GM19025 (cell line): ENCODE results near the gene CRACR2A.

Experiments
- ATAC-seq: cut with Tn5 transposase; IDR thresholded peaks from one replicate; pipeline ENCODE4 v1.9.1; 2021; ENCODE audit warnings: mild to moderate bottlenecking, low read depth, moderate library complexity; ENCODE audit not compliant: unreplicated experiment

Gene CRACR2A

DNA sequence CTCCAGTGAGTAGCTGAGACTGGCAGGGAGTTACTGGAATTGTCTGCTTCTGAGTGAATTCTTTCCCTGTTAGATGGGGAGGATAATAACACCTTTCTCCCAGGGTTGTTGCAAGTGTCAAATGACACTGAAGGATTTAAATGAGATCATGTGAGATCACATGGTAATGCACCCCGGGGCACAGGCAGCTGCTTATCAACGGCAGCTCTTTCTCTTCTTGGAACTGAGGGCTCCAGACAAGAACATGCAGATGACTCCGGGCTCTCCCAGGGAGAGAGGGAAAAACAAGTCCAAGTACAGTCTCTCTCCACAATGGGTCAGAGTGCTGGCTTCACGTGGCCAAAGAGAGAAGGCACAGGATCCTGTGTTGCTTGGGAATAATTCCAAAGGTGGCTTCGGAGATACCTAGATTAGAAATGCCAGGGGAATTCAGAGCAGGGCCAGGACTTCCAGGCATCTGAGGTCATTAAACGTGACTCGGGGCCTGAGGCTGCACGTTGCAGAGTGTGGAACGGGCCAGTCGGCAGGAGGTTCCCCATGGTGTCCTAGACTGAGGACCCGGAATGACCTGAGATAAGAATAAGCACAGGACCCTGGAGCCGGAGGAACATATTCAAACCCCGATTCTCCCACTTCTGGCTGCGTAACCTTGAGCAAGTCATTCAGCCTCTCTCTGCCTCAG is 152.7 kb downstream of the CRACR2A start:
- no peak for ATAC-seq

DNA sequence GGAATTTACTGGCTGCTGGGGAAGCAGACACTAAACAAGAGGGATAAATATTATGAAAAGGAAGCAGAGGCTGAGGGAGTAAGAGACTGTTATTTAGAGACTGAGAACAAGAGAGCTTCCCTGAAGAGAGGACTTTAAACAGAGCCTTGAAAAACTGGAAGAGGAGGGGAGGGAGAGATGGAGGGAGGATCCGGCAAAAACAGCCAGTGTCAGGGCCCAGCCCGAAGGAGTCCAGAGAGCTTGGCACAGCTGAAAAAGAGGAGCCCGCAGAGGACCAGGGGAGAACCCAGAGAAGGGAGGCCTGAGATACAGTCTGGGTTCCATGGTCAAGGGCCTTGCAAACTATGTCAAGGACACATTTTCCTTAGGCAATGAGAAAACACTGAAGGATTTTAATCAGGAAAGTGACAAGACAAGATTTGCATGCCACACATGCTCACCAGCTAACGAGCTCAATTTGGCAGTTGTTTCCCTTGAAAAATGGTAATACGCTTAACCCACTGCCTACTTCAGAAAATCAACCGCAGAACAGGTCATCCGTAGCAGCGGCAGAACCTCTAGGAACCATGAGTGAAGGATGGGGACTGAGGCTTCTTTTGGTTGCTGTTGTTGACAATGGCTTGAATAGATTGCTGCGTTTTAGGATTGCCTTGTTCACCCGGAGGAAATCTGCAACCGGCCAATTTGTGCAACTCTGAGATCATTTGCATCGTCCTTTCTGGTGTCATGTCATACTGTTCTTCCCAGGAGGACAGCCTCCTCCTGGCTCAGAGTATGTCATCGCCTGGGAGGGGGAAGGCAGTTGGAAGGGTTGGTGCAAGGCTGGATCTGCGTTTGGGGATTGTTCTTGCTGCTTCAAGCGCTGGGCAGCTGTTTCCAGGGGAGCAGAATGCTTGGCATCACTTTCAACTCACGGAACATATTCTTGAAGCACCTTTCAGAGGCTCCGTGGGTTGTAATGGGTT is 153.7 kb downstream of the CRACR2A start:
- no peak for ATAC-seq

DNA sequence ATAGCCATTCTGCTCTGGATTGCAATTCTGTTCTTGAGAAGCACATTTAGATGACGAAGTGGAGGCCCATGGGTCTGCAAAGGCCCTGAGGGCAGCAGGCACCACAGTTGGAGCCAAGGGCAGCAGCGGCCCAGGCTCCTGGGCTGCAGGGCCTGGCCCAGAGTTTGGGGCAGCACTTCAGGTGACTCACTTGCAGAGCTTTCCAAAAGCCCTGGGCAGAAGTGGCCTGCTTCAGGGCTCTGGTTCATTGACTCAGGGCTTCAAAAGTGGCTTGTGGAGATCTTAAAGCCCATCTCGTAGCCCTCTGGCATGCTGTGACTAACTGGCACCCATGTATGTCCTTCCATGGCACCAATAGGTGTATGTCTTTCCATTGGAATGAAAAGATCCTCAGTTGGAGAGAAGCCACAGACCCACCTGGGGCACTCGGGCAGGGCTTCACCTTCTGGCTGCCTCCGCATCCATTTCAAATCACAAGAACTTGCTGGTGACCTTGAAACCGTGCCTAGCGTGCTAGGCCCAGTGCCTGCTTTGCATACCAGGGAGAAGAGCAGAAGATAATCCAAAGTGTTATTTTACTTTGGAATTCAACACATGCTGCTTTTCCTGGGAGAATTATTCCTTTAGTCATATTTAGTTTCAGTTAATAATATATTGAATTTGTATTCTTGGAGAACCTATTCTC is 155.2 kb downstream of the CRACR2A start:
- no peak for ATAC-seq

DNA sequence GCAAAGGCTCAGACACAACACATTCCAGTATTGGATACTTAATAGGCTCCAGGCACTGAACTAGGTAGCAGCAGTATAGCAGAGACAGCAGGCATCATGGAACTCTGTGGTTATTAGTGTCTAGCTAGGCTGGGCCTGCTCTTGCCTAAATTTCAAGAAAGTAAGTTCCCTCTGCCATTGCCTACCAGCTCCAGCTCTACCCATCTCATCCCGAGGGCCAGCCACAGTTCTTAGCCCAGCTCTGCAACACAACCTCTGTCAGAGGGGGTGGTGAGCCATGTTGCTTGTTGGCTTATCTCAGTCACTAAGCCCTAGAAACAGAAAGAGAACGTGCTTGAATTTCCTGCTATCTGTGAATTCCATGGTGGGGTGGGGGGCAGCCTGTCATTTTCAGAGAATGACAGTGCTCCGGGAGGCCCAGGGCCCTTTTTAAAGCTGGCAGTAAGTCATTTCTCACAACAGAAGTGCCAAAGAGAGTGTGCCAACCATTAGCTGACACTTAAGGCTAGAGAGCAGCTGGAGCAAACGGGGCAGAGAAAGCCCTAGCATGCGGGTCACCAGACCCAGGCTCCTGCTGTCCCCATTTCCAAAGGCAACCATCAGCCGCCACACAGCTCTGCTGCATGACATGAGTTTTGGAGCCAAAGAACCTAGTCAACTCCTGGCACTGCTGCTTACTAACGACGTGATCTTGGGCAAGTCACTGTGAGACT is 156.1 kb downstream of the CRACR2A start:
- no peak for ATAC-seq

DNA sequence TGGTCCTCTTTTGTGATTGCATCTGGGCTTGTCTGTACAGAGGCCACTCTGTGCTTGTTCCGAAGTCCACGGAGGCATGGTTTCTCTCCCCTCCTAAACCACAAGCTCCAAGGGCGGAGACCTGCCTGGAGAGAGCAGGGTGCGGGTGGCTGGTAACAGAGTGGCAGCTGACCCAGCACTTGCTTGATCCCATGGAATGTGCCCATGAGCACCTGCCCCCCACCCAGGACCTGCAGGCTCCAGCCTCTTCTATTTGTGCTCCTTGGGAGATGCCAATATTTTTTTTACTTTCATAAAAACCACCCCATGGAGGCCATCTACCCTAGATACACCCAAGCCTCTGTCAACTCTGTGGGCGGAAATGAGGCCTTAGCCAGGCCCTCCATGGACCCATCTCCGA is 157.2 kb downstream of the CRACR2A start:
- no peak for ATAC-seq

DNA sequence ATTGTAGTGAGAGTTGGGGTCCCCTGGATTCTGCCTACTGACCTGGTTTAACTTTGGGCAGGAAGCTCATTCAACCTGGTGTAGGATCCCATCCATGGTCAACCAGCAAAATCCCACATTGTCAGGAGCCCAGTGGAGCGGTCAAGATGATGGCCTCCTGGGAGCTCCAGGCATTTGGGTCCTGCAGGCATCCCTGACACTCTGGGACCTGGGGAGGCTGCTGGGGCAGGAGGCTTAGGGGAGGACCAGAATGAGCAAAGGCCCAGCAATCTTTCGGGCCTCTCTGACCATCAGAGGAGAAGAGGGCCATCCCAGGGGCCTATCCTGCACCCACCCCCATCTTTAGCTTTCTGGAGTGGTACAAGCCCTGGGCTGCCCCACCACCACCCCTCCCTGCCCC is 157.9 kb downstream of the CRACR2A start:
- no peak for ATAC-seq

DNA sequence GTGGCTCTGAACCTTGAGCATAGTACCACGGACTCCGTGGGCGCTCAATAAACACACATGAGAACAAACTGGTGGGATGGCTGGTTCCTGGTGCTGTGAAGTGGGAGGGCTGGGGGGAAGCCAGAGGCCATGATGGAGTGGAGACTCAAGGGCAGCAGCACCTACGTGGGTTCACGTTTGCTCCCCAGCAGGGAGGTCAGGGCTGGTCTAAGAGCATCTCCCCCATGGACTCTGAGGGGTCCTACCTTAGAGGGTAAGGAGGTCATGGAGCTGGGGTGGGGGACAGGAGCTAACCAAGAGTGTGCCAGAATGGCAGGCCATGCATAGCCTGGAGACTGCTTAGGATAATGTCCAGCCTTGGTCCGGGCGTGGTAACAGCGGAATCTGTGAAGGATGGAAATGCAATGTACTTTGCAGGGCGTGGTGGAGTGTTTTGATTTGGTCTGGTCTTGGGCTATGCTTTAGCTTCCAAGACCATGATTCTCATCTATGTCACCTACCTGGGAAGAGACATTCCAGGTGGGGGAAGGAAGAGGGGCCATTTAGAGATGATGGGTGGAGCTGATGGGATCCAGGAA is 158.9 kb downstream of the CRACR2A start:
- no peak for ATAC-seq

DNA sequence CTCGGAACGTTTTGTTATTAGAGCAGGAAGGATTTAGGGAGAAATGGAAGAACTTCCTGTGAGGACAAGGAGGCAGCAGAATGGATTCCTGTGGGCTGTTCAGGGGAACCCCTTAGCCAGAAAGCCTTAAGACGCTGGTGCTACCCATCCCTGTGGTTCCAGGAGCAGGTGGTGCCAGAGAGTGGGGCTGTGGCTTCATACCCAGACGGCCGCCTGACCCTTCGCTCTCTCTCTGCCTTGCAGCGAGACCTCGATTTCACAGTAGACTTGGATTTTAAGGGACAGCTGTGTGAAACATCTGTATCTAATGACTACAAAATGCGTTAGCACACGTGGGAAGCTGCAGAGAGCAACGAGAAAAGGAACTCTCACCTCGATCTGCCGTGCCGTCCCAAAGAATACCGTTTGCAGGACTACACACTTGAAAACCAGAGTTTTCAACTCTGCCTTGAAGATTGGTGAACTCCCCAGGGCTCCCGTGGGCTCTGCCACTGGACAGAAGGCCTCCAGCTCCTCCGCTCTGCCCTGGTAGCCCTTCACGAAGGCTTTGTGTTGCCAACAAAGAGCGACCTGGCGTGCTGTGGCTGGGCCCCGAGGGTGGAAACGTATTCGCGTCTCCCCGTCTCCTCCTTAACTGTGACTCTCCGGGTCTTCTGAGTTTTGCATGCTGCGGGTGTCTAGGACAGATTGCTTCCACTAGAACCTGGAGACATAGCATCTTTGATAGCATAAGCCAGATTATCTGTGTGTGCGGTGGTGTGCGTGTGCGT is 159.9 kb downstream of the CRACR2A start:
- no peak for ATAC-seq

DNA sequence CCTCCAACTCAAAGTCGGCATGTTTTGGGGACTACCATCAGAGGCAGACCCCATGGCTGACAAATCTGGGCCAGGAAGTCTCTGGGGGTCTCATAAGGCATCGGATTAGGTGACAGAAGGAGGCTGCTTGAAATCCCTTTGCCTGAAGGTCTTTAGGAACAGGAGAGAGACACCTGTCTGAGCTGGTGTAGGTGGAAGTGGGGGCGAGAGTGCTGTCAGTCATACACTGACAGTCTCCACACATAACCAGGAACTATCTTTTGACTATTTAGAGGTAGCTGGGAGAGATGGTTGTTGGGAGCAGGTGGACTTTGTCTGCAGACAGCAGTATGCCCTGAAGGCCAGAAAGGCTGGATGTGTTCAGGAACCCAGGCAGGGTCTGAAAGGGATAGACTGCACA is 163.2 kb downstream of the CRACR2A start:
- ATAC-seq, result no peak

DNA sequence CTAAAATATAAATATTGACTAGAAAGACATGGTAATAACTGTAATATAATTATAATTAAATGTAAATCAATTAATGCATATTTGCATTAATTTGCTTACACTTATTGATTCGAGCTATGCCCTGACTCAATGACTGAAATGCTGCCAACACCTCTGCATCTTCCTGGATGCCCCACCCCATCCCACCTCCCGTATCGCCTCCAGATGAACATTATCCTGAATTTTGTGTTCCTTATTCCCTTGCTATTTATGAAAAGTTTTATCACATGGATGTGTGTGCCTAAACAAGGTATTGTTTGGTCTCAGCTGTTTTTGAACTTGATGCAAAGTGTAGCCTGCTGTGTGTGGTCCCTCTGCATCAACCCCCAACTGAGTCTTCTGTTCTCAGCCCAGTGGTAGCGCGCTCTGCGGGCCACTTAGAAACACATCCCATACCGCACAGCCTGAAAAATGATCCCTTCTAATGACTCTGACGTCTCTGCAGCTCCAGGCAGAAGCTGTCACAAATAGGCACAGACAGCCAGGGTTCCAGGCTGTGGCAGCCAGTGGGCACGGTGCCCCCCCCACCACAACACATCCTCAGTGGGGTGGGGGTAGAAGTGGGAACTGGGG is 165.4 kb downstream of the CRACR2A start:
- ATAC-seq, result no peak

DNA sequence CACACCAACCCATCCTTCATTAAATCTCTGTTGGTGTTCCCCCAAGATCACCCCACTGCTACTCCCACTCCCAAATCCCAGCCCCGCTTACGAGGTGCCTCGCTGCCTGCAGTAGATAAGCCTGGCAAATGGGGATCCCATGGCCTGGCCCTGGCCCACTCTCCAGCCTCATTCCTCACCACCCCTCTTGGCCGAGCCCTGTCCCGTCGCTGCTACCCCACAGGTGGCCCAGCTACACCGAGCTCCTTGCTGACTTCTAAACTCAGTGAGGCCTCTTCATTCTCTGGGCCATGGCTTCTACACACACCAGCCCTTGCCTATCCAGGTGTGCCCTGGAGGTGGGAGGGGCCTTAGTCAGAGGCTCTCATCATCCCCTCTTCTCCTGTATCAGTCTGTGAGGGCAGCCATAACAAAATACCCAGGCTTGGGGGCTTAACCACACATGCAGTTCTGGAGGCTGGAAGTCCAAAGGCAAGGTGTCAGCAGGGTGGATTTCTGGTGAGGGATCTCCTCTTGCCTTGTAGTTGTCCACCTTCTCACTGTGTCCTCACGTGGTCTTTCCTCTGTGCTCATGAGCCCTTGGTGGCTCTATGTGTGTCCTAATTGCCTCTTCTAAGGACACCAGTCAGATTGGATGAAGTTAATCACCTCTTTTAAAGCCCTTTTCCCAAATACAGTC is 169.1 kb downstream of the CRACR2A start:
- no peak for ATAC-seq

DNA sequence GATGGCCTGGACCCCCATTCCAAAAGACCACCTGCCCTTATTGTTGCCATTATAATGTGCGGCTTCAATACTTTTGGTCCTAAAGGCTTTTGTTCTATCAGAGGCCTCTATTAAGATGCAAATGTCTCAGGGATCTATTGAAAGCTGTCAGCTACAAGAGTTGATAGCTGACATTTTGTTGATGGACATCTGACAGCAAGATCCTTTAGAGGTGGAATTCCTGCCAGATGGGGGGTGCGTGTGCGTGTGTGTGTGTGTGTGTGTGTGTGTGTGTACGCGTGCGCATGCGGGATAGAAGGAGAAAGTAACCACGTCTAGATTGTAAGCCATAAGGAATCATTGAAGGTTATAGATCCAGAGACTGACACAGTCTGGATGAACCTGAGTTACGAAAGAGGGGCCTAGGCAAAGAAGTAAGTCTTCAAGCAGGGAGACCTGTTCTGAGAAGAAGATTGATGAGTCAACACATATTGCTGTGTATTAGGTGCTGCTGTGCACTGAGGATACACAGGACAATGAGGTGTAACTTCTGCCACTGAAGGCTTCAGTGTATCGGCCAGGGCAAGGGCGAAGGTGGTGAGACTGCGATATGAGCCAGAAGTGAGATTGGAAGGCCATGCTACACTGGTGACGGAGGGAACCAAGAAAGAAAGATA is 172.7 kb downstream of the CRACR2A start:
- ATAC-seq, result no peak

DNA sequence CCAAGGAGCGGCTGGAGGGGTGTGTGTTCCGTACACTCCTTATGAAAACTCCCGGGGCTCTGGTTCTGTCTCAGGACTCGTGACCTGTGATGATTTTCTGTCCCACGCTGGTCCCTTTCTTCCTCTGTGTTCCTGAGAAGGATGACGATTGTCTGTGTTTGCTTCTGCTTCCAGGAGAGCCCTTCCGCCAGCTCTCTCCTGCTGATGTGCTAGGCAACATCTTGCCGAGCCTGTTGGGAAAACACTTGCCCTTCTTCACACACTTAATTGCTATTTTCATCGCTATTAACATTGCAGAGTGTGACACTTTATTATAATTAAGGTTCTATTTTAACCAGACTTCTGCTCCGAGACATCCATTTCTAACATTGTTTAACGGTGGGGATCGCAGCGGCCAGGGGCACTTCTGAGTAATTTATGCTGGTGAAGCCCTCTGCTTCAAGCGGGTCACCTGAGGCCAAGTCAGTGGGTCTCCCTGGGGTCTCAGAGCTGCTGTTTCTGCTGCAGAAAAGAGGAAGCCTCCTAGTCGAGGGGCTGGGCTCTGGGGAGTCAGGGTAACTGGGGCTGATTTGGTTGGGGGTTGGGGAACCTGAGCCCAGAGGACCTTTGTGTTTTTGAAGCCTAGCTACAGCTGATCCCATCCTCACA is 173.3 kb downstream of the CRACR2A start:
- ATAC-seq, result no peak

DNA sequence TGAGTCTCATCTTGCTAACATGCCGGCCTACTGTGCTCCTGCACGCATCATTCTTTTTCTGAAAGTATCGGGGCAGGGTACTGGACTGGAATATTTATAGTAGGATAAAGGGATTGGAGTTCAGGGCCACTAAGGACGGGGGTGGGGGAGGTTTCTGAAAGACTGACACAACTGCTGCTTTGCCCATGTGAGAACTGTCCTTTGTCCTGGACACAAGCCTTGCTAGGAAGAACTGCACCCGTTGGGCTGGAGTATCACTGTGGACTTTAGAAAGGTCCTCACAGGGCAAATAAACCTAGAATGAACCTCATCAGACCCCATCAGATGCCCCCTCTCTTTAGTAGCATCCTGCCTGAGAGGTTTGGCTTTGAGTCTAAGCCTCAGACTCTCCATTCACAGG is 174.4 kb downstream of the CRACR2A start:
- ATAC-seq, result no peak

DNA sequence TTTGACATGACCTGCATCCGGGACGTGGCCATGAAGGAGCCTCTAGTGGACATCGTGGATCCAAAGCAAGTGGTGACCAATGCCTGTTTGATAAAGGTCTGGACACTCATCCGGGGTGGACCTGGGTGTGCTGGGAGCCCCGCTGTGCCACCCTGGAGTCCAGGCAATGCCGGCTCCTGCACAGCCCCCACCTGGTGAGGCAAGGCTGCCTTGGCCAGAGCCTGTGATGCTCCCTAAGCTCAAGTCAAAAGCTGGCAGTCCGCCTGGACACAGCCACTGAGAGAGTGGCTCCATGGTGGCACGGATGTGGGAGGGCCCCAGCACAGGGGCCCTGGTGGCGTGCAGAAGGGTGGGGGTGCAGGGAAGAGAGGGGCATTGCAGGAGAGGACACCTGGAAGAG is 176.0 kb downstream of the CRACR2A start:
- ATAC-seq, result no peak

DNA sequence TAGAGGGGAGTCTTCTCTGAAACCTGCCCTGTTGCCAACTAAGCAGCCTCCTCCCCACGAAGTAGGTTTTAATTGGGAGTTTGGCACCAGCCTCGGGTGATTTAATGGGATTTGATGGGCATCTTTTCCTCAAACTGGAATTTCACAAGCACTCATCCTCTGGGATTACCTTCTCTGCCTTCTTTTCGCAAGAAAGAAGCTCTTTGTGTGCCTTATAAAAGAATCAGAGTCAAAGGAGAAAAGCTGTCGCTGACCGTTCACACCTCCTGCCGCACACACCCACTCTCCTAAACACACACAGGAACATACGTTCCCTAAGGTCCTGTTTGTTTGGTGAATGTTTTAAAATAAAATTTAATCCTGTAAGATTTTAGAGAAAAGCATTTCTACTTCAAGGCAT is 177.9 kb downstream of the CRACR2A start:
- no peak for ATAC-seq

DNA sequence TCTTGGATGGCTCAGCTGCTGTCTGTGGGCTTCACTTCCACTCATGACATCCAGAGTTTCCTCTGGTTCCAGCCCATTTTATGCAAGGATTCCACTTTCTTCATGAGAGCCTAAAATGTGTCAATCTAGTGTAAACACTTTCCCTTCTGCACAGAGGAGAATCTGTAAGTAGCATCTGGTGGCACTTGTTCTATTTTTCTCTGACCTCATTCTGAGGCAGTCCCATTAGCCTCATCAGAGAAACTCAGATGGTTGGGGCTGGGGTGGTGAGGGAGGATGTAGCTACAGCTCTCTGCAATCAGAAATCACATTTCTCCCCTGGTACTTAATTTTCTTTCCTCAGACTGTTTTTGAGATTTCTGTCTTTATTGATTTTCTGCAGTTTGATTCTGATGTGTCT is 180.3 kb downstream of the CRACR2A start:
- no peak for ATAC-seq

DNA sequence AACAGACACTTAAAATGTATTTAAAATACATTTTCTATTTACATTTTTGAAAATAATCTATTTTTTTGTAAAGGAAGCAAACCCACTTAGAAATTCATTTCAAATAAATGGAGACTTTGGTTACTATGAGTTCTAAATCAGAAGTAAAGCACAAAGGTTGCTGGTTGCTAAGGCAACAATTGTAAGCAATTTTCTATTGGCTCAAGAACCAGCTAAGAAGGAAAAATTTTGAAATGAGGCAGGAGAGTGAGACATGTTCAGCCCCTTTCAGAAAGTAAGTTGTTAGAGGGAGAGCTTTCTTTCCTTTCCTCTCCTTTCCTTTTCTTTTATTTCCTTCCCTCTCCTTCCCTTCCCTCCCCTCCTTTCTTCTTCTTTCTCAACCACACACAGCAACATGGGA is 181.2 kb downstream of the CRACR2A start:
- ATAC-seq, result no peak
